HG02852 (cell line): Measurements from ENCODE around the gene SLC17A7.
"Not testable (repeated sequence)": the region's sequence is repeated elsewhere in the genome, so short reads cannot be mapped to it uniquely, and the experiment has no call there.

ENCODE experiments used
- ATAC-seq: cut with Tn5 transposase; IDR thresholded peaks from one replicate; pipeline ENCODE4 v1.9.1; 2021; ENCODE audit warnings: mild to moderate bottlenecking, moderate library complexity; ENCODE audit not compliant: unreplicated experiment

The SLC17A7 gene

GRCh38 chr19:49470615-49470978 lies 29.3 kb upstream of the SLC17A7 start:
- ATAC-seq: no peak

DNA sequence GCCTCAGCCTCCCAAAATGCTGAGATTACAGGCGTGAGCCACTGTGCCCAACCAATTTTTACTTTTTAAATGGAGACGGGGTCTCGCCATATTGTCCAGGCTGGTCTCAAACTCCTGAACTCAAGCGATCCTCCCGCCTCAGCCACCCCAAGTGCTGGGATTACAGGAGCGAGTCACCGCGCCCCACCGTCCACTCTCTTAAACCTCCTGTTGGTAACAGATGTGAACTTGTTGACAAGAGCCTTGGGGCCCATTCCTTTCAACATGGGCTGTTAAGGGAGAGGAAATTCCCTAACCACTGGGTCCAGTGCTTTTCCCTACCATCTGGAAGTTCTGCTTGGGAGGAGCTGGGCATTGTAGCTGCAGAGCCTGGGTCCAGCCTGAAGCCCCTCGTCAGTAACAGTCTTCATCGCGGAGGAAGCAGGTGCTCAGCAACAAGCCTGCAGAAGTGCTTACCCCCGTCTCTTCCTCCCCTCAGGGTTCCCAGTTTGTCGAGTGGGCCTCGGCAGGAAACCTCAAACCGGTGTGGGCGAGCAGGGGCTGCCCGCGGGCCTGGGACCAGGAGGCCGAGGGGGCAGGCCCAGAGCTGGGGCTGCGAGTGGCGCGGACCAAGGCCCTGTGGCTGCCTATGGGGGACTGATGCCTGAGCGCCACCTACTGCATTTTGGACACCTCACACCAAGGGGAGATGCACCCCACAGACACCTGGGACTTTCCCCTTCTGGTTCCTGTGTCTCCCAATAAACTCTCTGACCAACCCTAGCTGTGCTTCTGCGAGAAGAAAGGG lies 28.7 kb upstream of the SLC17A7 start:
- peak; percentile 63 for ATAC-seq

DNA sequence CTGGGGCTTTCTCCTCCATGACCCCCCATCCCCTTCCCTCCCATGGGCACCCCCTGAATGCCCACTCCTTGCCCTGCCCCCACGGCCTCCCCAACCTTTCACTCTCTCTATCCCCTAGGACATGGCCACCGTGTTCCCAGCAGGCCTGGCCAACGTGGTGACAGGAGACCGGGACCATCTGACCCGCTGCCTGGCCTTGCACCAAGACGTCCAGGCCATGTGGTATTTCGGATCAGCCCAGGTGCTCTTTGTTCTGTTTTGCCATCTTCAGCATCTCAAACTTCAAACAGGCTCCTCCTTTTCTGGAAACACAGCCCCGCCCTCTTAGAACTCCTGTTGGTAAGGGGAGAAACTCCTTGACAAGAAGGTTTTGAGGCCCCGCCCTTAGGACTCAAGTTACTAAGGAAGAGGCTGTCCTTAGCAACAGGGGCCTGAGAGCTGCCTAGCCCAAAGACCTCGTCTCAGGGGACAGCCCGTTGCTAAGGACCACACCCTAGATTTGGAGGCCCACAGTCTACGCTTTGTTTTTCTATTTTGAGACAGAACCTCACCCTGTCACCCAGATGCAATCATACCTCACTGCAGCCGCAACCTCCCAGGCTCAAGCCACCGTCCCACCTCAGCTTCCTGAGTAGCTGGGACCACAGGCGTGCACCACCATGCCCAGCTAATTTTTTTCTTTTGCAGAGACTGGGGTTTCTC lies 27.6 kb upstream of the SLC17A7 start:
- ATAC-seq: peak; percentile 51

- ATAC-seq: no peak
These were observed 26.9 kb upstream of the SLC17A7 start for GRCh38 chr19:49468199-49468598.

DNA sequence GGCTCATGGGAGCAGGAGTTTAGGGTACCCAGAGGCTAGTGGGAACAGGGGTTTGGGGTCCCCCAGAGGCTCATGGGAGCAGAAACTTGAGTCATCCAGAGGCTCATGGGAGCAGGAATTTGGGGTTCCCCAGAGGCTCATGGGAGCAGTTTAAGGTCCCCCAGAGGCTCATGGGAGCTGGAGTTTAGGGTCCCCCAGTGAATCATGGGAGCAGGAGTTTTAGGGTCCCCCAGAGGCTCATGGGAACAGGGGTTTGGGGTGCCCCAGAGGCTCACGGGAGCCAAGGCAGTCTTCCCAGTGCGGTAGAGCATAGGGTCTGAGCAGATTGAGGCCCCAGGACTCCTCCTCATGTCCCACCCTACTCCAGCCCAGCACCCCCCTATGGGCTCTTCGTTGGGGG lies 24.0 kb upstream of the SLC17A7 start:
- ATAC-seq: no peak

GRCh38 chr19:49463960-49464740 lies 22.8 kb upstream of the SLC17A7 start:
- ATAC-seq: no peak

GRCh38 chr19:49462492-49462891 lies 21.2 kb upstream of the SLC17A7 start:
- no peak for ATAC-seq

DNA sequence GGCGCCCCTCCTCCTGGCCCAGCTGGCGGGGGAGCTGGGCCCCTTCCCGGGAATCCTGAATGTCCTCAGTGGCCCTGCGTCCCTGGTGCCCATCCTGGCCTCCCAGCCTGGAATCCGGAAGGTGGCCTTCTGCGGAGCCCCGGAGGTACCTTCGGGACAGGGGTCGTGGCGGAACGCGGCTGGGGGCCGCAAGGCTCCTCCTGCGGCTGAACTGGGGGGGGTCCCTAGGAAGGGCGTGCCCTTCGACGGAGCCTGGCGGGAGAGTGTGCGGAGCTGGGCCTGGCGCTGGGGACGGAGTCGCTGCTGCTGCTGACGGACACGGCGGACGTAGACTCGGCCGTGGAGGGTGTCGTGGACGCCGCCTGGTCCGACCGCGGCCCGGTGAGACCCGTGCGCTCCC lies 20.3 kb upstream of the SLC17A7 start:
- ATAC-seq: no peak

DNA sequence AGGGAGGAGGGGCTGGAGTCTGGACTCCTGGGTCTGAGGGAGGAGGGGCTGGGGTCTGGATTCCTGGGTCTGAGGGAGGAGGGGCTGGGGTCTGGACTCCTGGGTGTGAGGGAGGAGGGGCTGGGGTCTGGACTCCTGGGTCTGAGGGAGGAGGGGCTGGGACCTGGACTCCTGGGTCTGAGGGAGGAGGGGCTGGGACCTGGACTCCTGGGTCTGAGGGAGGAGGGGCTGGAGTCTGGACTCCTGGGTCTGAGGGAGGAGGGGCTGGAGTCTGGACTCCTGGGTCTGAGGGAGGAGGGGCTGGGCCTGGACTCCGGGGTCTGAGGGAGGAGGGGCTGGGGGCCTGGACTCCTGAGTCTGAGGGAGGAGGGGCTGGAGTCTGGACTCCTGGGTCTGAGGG lies 19.8 kb upstream of the SLC17A7 start:
- ATAC-seq: not testable (repeated sequence)

DNA sequence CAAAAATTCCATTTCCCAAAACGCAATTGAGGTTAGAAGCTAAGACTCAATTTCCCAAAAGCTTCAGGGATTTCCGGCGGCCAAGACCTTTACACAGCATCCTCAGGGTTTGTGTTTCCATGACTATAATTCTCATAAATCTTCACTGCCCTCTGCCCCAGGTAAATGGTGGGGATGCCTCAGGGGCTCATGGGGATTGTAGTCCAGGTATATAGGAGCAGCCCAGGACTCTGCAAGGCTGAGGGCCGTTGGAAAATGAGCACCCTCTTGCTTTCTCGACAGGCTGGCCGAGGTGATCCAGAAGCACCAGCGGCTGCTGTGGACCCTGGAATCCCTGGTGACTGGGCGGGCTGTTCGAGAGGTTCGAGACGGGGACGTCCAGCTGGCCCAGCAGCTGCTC lies 18.1 kb upstream of the SLC17A7 start:
- no peak for ATAC-seq

- ATAC-seq: no peak
These were observed 17.2 kb upstream of the SLC17A7 start for GRCh38 chr19:49458567-49458903.

DNA sequence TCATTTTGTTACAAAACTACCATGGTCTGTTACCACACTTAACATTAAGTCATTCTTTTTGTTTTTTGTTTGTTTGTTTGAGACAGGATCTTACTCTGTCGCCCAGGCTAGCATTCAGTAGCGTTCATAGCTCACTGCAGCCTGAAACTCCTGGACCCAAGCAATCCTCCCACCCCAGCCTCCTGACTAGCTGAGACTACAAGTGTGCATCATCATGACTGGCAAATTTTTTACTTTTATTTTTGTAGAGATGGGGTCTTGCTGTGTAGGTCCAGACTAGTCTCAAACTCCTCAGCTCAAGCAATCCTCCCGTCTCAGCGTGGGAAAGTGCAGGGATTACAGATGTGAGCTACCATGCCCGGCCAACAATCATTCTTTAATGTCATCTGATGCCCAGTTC lies 15.0 kb upstream of the SLC17A7 start:
- no peak for ATAC-seq

GRCh38 chr19:49455773-49456172 lies 14.4 kb upstream of the SLC17A7 start:
- ATAC-seq: no peak

DNA sequence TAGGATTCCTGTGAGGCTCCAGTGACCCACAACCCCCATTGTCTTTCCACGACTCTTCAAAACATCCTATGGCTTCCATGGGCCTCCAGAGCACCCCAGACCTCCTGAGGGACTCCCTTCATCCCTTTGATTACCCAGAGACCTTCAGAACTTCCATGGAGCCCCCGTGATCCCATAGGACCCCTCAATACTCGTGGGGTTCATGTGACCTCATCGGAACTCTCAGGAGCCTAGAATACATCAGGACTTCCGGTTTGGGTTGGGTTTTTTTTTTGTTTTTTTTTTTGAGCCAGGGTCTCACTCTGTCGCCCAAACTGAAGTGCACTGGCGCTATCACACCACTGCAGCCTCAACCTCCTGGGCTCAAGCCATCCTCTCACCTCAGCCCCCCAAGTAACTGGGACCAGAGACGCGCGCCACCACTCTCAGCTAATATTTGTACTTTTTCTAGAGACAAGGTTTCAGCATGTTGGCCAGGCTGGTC lies 12.5 kb upstream of the SLC17A7 start:
- no peak for ATAC-seq

DNA sequence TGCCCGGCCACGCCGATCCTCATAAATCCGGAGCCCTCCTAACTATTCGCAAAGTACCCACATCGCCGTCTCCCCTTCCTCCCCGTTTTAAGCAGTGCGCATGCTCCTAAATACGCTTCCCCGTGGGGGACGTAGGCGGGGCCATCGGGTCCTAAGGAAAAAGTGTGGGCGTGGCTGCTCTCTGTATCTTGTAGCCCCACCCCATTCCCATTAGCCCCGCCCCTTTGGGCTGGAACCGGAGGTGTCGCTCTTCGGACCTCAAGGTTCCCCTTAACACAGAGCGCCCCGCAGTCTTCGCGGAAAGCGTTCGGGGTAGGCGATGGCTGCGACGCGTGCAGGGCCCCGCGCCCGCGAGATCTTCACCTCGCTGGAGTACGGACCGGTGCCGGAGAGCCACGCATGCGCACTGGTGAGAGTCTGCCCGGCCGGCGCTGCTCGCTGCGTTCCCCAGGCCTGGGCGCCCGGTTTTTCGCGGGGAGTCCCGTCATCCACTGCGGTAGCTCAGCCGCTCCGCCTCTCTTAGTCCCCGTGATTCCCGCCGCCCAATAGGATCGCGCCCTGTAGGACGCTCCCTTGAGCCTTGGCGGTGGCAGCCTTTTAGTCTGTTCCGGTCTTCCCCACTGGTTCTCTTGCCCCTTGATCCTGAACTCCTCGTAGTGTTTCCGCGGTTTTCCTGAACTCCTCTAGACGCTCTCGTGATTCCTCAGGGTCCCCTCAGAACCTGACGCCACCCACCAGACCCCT lies 11.9 kb upstream of the SLC17A7 start, which contains the start of gene ALDH16A1:
ALDH16A1 (plus strand) TSS at position 213 of the 744 bp plus-strand sequence; CDS start at position 320, 107 bp downstream.
- peak; percentile 76 for ATAC-seq

GRCh38 chr19:49451430-49452181 lies 10.3 kb upstream of the SLC17A7 start, which contains the start of gene PIH1D1:
Gene PIH1D1, minus strand, starts transcription at chr19:49451814. Its CDS starts 240 bp downstream, at chr19:49451574.
- ATAC-seq: peak; percentile 53

- no peak for ATAC-seq
These were observed 9.1 kb upstream of the SLC17A7 start for GRCh38 chr19:49450405-49450804.

- no peak for ATAC-seq
These were observed 7.1 kb upstream of the SLC17A7 start for GRCh38 chr19:49448432-49448786.

DNA sequence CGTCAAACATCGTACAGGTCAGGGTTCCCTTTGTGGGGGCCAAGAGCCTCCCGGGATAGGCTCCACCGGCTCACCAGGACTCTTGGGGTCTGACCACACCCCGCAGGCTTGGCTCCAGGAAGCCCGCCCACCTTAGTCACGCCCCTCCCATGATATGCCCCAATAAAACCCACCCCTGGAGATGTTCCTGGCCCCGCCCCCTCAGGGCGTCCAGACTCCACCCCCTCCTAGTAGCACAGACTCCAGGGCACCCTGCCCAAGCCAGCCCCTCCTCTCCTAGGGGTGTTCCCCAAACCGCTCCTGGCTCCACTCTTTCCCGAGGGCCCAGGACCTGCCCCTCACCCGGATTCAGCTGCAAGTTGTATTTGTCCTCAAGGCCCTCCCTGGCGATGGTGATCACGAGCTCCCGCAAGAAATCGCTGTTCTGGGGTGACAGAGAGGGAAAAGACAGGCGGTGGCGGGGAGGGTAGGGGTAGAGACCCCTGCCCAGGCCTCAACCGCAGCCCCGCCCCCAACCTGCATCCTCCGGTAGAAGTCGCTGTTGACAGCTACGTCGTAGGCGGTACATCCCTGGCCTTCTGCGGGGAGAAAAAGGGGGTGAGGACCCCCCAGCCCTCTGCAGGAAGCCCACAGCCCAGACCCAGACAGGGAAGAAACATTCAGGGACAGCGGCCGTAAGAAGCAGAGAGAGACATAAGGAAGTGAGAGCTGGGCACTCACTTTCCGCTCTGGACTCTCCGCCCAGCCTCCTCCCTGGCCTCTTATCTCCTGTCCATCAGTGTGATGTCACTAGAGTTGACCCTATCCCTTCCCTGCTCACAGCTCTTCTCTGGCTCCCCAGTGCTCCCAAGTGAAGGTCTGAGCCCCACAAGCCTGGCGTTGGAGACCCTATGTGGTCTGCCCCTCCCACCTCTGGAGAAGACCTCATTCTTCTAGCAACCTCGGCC lies 6.4 kb upstream of the SLC17A7 start:
- no peak for ATAC-seq
